GM19372 (cell line): ENCODE results near the gene SHC2.
A peak's percentile ranks its signal among the peaks of the same experiment; 100 is the strongest.
"Not testable (repeated sequence)": the region's sequence is repeated elsewhere in the genome, so short reads cannot be mapped to it uniquely, and the experiment has no call there.

Source experiments
- ATAC-seq: cut with Tn5 transposase; IDR thresholded peaks from one replicate; pipeline ENCODE4 v1.9.1; 2021; ENCODE audit warnings: mild to moderate bottlenecking, low read depth, moderate library complexity; ENCODE audit not compliant: unreplicated experiment

The SHC2 gene

DNA sequence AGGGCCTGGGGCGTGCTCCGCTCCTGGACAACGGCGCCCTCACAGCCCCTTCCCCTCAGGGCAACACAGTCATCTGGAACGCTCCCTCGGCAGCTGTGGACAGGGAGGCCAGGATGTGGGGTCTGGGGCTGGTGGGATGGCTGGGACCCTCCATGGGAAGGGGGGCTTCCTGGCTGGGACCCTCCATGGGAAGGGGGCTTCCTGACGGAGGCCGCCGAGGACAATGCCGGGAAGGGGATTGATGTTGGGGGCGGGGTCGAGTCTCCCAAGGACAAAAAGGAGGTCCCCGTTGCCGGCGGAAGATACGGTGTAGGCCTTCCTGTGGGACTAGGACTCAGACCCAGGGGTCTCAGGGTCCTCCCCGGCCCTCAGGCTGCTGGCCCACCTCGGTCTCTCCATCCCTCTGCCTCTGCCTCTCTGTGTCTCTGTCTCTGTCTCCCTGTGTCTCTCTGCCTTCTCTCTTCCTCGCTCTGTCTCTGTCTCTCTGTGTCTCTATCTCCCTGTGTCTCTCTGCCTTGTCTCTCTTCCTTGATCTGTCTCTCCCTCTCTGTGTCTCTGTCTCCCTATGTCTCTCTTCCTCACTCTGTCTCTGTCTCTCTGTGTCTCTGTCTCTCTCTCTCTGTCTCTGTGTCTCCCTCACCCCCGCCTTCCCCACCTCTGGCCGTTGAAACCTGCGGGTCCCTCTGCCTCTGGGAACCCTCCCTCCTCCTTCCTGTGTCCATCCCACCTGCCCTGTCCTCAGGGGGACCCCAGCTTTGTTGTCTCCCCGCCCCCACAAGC, 32.7 kb upstream of the SHC2 start:
- ATAC-seq, result no peak

DNA sequence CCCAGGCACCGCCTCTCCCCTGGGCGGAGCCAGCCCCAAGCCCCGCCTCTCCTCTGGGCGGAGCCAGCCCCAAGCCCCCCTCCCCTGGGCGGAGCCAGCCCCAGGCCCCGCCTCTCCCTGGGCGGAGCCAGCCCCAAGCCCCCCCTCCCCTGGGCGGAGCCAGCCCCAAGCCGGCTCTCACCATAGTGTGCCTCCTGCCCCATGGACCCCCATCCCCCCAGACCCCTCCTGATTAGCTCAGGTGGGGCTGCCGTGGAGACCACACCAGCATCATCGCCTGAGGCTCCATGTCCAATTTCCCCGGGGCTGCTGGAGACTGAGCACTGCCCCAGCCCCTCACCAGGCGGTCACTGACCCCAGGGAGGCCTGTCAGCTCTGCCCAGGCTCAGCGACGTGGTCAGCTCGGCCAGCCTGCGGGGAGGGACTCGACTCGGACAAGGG, 31.3 kb upstream of the SHC2 start:
- no peak for ATAC-seq

DNA sequence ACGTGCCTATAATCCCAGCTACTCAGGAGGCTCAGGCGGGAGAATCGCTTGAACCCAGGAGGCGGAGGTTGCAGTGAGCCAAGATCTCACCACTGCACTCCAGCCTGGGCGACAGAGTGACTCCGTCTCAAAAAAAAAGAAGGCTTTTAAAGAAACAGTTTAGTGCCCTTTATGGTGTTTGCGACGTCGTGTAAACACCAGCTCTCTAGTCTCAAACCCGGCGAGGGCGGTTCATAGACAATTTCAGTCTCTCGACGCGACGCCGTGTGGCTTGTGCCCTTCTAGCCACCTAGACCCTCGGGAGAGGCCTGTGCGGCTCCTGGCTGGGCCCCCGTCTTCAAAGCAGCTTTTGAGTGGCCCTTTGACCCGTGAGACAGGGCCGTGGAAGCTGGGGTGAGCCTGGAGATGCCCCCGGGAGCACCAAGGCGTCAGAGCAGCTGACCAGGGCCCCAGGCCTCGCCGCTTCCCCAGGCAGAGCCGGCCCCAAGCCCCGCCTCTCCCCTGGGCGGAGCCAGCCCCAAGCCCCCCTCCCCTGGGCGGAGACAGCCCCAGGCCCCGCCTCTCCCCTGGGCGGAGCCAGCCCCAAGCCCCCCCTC, 30.4 kb upstream of the SHC2 start:
- ATAC-seq, result no peak

DNA sequence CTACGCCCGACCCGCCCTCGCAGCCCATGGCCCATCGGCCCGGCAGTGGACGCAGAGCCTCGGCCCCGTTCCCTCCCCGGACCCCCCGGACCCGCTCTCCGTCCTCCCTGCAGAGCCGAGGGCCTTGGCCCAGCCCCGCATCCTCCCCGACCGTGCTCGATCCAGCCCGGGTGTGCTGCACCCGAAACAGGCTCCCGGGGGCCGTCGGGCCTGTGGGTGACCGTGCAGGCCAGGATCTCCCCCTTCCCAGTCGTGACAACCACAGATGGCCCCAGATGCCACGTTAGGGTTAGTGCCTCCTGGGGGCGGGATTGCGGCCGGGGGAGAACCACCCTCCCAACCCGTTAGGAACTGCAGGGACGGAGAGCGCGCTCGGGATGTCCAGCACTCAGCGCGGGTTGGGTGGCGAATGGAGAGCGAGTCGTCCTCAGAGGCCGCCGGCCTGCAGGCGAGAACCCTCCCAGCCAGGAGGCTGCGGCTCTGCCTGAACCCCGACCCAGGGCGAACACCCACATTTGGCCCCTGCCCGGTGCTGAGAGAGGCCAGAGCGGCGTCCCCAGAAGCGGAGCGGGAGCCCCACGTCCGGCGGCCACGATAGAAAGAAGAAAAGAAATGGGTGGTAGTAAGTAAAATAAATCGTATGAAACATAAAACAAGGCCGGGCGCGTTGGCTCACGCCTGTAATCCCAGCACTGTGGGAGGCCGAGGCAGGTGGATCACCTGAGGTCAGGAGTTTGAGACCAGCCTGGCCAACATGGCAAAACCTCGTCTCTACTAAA, 28.8 kb upstream of the SHC2 start:
- no peak for ATAC-seq

DNA sequence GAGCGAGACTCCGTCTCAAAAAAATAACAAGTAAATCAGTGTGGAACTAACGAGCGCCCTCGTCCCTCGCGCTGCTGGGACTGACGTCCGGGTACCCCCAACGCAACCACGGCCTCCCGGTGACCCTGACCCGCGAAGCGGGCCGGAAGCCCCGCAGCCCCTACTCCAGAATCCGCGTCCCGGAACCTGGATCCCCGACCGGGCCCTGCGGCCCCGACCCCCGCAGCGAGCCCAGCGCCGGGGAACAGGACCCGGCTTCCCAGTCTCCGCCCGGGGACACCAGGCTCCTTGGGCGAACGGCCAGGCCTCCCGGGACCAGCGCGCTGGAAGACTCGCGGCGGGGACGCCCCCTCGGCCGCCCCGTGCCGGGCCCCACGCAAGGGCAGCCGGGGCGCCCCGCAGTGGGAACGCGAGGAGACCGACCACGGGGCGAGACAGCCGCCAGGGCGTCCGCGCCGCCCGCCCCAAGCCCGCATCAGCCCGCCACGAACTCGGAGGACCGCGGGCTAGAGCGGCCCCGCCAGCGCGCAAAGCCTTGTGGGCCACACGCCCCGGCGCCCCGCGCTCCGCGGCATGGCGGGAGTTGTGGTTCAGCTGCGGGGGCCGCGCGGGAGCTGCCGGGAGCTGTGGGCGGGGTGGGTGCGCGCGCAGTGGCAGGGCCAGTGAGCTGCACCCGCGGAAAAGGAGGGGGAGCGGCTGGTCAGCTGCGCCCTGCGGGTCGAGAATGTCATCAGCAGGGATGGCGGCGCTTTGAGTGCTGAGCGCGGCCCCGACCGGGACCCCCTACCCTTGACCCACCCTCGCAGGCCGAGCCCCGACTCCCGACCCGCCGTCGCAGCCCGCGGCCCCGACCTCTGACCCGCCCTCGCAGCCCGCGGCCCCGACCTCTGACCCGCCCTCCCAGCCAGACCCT, 27.9 kb upstream of the SHC2 start:
- peak; percentile 86 for ATAC-seq

DNA sequence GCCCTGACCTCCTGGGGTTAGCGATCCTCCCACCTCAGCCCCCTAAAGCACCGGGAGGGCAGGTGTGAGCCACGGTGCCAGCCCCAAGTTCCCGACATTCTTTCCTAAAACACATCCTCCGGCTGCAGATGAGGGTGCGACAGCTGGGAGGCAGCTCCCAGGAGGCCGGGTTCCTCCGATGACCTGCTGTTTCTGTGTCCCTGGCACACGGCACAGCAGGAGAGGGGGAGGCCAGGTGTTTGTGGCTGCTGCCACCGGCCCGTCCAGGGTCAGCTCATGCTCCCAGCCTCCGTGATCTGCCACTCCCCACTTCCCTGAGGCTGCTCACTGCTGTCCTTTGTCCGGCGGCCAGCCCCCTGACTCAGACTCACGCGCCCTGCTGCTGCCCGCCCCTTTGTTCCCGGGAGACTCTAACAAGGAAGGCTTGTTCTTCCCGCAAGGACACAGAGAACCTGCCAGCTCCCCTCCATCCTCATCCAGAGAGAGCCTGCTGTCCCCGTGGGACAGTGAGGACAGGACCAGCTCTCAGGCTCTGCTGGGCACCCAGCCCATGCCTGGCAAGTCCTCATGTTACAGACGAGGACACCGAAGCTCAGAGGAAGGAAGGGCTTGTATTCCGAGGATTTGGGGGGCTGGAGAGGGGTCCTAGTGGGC, 24.9 kb upstream of the SHC2 start:
- ATAC-seq, result no peak

DNA sequence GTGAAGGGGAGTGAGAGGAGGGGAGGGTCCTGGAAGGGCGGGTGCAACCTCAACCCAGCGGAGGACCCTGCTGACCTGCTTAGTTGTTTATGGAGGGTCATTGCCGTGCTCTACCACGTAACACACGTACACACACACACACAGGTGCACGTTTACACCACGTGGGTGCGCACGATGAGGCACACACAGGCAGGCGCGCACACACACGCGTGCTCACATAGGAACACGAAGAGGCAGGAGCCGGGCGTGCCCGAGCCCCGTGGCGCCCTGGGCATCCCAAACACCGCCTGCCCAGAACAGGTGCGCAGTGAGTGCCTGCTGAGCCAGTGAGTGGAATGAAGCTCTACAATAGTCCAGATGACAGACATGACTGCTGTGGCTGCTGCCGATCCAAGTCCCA, 24.2 kb upstream of the SHC2 start:
- ATAC-seq, result no peak

DNA sequence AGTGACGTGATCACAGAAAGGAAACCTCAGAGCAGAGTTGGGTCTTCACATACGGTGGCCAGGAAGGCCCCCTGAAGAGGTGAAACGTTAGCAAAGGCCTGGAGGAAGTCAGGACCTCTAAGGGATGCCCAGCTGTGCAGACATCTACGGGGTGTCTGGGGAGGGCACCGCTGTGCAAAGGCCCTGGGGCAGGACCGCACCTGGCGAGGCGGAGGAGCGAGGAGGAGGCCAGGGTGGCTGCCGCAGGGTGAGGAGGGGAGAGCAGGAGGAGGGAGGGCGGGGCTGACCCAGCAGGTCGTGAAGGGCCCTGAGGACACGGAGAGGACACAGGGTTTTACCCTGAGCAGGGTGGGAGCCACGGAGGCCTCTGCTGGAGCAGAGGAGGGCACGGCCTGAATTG, 23.7 kb upstream of the SHC2 start:
- ATAC-seq, result no peak

DNA sequence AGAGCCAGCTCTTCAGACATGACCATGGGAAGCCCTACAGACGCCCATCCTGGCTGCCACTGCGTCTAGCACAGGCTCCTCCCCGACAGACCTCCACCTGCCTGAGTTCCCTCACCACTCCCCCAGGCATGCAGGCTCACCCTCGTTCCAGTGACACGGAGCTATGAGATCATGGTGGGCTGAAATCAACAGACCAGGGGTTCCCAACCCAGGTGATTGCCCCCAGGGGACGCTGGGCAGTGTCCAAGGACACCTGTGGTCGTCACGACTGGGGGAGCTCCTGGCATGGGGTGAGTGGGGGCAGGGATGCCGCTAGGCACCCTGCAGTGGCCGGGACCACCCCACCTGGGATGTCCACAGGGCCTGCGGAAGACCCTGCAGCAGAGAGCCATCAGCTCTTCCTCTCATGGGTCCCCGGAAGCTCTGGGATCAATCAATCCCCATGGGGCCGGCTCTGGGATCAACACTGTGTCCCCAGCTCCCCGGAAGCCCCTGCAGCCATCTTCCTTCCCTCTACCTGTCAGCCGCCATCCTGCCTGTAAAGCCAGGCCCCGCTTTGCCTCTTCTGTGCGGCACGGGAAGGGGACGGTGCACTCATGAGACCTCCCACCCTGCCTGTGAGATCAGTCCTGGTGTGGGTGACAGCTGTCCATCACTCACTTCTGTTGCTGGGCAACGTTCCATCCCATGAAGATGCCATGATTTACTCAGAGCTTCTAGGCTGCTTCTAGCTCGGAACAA, 22.7 kb upstream of the SHC2 start:
- no peak for ATAC-seq

DNA sequence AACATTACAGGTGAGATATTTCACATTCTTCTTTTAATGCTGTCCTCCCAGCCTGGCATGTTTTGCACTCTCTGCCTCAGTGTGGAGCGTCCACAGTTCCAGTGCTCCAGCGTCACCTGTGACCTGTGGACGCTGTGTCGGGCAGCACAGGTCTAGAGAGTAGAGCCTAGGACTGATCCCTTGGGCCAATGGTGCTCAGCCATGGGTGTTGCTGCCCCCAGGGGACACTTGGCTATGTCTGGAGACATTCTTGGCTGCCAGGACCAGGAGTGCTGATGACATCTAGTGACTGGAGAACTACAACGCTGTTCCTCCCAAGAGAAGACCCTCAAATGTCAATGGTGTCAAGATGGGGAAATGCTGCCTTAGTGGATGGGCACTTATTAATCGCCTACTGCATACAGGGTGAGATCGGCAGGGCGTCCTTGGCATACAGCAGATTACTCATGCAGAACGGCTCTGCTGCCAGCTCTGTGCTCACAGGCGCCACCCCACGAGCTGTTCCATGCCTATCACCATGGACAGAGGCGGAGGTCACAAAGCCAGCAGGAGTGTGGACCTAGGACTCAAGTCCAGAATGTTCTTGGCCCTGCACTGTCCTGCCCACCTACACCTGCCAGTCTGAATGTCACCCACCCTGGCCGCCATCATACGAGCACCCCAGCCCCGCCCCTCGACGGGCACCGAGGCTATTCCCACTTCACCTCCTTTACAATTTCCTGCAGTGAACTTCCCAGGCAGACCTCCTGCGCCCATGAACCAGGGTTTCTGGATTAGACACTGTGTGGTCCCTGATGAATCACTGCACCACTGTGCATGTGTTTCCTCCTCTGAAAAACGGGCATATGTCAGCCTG, 21.6 kb upstream of the SHC2 start:
- ATAC-seq, result no peak

DNA sequence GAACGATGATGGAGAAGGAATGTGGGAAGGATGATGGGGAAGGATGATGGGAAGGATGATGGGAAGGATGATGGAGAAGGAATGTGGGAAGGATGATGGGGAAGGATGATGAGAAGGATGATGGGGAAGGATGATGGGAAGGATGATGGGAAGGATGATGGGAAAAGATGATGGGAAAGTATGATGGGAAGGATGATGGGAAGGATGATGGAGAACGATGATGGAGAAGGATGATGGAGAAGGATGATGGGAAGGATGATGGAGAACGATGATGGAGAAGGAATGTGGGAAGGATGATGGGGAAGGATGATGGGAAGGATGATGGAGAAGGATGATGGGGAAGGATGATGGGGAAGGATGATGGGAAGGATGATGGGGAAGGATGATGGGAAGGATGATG, 20.3 kb upstream of the SHC2 start:
- ATAC-seq, result not testable (repeated sequence)

DNA sequence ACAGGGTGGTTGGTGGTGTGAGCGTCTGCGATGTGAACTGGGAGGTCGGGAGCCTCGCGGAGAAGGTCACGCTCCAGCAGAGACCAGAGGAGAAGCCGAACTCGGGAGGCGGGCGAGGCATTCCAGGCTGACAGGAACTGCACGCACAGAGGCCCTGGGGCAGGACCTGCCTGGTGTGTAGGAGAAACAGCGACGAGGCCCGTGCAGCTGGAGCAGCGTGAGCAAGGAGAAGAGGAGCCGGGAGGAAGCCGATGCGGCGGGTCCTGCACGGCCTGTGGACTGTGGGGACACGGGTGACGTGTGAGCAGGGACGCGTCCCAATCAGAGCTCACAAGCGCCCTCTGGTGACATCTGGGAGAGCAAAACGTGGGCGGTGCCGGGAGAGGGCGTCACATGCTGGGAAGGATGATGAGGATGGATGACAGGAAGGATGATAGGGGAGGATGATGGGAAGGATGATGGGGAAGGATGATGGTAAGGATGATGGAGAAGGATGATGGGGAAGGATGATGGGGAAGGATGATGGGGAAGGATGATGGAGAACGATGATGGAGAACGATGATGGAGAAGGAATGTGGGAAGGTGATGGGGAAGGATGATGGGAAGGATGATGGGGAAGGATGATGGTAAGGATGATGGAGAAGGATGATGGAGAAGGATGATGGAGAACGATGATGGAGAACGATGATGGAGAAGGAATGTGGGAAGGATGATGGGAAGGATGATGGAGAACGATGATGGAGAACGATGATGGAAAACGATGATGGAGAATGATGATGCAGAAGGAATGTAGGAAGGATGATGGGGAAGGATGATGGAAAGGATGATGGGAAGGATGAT, 19.4 kb upstream of the SHC2 start:
- no peak for ATAC-seq

DNA sequence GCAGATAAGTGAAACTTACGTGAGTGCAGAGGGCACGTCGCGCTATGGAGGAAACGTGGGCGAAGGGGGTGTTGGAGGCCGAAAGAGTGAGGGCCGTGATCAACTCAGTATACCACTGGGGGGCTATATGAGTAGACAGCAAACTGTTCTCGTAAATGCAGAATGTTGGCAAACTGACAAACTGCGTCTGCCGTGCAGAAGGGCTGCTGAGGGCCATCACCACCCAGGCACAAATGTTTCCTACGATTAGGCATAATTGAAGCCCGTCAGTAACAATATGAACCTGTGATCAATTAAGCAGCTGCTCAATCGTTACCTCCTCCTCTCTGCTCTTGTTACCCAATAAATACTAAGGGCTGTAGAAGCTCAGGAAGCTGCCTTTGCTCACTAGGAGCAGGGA, 18.1 kb upstream of the SHC2 start:
- ATAC-seq, result no peak

DNA sequence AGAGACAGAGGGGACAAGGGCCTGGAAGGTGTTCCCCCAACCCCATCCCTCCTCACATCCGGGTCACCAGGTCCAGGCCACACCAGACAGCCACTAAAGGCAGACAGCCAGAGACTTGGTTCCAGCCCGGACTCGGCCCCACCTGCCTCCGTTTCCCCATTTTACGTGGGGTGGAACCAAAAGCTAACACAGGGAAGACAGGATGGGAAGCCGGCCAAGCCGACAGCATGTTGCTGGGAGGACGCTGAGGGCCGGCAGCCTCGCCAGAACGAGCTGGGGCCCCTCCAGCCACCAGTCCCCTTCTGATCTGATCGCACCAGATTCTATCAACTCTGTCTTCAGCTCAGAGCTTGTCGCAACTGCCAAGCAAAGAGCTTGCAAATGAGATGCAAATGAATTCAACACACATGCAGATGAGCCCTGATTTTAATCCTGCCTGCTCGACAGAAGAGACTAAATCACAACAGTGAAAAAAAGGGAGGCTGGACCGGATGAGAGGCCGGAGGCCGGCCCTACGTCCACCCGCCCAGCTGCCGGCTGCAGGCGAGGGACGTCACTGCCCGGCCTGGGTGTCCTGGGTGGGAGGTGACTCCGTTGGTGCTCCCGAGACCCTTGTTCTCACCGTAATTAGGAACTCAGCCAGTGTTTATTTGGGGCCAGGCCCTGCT, 17.5 kb upstream of the SHC2 start:
- no peak for ATAC-seq

DNA sequence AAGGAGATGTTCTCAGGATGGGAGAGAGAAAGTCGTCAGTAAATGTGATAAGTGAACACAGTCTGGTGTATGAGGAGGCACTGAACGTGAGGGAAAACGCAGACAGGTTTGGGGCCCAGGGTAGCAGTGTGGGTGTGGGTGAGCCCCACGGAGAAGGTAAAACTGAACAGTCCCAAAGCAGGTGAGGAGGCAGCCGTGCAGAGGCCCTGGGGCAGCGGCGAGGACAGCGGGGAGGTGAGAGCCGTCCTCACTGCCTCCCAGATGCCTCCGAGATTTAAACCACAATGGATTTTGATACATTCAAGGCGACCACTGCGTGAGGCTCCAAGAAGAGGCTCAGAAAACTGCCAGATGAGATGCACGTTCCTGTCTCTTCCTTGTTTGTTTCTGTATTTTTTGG, 14.5 kb upstream of the SHC2 start:
- no peak for ATAC-seq

DNA sequence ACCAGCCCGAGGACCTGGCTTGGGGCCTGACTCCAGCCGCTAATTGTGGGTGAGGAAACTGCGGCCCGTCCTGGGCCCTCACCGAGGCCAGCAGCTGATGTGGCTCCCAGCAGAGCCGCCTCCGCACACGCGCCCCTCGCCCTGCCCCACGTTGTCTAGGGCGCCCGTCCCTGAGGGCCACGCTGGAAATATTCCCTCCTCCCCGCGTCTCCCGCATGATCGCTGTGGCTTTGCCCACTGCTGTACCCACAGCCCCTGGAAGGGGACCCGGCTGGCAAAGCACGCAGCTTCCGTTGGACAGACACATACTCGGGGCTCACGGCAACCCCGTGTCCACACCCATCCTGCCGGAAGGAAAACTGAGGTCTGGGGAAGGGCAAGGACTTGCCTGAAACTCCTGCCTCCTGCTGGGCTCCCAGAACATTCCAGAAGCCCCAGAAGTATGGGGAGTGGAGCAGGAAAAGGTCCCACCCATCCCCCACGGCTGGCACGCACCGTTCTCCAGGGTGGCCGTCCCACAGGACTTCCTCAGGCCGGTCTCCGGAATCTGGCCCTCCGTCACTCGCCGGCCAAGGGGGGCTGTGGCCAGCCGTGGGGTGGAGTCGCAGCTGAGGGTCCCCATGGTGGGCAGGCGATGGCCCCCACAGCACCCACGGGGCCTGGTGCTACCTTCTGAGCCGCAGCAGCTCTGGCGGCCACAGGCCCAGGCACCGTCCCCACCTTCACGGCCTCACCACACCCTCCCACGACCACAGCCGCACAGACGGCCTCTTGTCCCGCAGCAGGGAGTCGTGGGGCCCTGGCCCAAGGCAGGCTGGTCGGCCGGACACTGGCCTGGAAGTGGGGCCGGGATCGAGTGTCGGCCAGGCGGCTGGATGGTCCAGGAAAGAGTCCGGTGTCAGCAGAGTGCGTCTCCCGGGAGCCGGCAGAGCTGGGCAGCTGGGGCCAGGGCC, 13.6 kb upstream of the SHC2 start:
- no peak for ATAC-seq
